ENCODE measurements around the gene TOX3.

TOX3 gene

DNA sequence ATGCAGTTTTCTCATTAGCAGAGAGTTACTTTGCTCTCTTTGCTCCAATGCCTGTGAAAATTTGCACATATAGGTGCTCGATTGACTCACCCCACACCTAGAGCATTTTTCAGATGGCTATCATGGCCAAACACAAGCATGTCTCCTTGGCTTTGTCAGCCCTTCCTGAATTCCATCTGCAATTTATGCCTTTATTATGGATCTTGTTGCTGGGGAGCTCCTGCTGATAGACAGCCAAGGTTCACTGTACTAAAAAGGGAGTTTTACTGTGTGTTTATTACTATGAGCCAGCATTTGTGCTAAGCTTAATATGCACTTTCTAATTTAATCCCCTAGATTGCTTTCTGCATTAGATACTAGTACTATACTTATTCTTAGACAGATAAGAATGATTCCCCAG lies 93.3 kb downstream of the TOX3 start:
- no peak for DNase-seq (ENCODE audit: low read depth in 2 of 2)
- TF ChIP-seq, protein P1, sequence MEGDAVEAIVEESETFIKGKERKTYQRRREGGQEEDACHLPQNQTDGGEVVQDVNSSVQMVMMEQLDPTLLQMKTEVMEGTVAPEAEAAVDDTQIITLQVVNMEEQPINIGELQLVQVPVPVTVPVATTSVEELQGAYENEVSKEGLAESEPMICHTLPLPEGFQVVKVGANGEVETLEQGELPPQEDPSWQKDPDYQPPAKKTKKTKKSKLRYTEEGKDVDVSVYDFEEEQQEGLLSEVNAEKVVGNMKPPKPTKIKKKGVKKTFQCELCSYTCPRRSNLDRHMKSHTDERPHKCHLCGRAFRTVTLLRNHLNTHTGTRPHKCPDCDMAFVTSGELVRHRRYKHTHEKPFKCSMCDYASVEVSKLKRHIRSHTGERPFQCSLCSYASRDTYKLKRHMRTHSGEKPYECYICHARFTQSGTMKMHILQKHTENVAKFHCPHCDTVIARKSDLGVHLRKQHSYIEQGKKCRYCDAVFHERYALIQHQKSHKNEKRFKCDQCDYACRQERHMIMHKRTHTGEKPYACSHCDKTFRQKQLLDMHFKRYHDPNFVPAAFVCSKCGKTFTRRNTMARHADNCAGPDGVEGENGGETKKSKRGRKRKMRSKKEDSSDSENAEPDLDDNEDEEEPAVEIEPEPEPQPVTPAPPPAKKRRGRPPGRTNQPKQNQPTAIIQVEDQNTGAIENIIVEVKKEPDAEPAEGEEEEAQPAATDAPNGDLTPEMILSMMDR (IDR thresholded peaks at IDR 0.05; ENCODE audit: low read depth, low read length) = no peak
- no peak overlapping the region for H3K4me3 ChIP-seq (replicated peaks in 1 of 2; ENCODE audit: low read depth in 2 of 2, low read length in 2 of 2)

DNA sequence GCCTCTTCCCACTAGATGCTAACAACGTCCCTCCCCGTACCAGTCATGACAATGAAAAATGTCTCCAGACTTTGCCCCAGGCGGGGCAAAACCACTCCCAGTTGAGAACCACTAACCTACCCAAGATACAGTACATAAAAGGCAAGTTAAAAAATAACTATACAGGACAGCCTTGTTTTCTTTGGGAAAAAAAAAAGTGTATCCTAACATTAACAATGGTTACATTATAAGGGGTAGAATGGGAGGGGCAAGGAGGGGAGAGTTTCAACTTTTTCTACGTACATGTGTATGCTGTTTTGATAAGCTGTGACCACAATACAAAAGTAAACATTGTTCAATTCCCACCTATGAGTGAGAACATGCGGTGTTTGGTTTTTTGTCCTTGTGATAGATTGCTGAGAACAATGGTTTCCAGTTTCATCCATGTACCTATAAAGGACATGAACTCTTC lies 94.9 kb downstream of the TOX3 start:
- TF ChIP-seq, protein P1 (IDR thresholded peaks at IDR 0.05; ENCODE audit: low read depth, low read length) = no peak
- no peak overlapping the region for H3K4me3 ChIP-seq (replicated peaks in 1 of 2; ENCODE audit: low read depth in 2 of 2, low read length in 2 of 2)
- no peak for DNase-seq (ENCODE audit: low read depth in 2 of 2)

DNA sequence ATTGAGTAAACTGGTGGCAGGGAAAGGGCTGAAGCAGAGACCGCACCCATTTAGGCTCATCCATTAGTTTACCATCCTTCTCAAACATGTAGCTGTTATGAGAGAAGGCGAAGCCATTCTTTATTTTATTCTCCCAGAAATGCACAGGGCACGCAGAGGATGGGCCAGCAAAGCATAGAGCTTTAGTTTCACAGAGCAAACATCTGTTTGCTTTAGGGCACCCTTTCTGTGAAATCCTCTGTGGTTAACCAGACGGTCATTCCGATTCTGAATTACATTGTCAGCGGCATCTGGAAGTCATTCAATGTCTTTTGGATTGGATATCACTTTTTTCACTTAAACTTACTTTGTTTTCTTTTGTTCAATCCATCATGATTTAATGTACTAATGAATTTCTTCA lies 96.0 kb downstream of the TOX3 start:
- no peak overlapping the region for H3K4me3 ChIP-seq (replicated peaks in 1 of 2; ENCODE audit: low read depth in 2 of 2, low read length in 2 of 2)
- DNase-seq (ENCODE audit: low read depth in 2 of 2) = no peak
- TF ChIP-seq, protein P1 (IDR thresholded peaks at IDR 0.05; ENCODE audit: low read depth, low read length) = no peak

DNA sequence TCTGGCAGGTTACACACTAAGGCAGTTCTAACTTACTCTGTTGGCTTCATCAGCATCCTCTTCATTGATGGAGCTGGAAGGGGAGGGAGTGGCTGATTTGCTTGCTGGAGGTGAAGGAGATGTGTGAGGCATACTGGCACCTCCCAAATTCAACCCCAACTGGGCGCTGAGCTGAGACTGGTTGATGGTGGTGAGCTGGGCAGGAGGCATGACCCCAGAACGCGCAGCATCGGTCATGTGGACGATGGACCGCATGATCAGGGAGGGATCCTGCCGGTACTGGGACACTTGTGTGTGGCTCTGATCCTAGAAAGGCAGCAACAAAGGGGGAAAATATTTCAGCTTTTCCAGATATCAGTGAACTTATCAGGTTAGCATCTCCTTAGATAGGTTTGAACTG lies 96.7 kb downstream of the TOX3 start:
- DNase-seq (ENCODE audit: low read depth in 2 of 2) = no peak
- TF ChIP-seq, protein P1 (IDR thresholded peaks at IDR 0.05; ENCODE audit: low read depth, low read length) = no peak
- no peak overlapping the region for H3K4me3 ChIP-seq (replicated peaks in 1 of 2; ENCODE audit: low read depth in 2 of 2, low read length in 2 of 2)

DNA sequence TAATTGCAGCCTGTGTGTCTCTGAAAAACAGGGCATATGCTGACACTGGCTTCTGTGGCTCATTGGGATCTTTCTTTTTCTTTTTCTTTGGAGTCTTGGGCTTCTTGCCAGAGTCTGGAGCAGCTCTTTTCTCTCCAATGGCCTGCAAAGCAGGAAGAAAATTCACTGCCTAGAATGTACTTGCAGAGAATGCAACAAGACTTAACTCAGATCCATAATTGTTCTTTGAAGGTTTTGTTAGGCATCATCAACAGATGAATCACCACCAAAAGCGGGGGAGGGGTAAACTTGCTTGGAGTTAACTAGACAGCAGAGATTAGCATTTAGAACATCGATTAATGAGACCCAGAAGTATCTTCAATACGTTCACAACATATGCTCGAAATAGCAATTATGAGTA lies 100.9 kb downstream of the TOX3 start:
- TF ChIP-seq, protein P1 (IDR thresholded peaks at IDR 0.05; ENCODE audit: low read depth, low read length) = no peak
- DNase-seq (ENCODE audit: low read depth in 2 of 2) = no peak
- no peak overlapping the region for H3K4me3 ChIP-seq (replicated peaks in 1 of 2; ENCODE audit: low read depth in 2 of 2, low read length in 2 of 2)

DNA sequence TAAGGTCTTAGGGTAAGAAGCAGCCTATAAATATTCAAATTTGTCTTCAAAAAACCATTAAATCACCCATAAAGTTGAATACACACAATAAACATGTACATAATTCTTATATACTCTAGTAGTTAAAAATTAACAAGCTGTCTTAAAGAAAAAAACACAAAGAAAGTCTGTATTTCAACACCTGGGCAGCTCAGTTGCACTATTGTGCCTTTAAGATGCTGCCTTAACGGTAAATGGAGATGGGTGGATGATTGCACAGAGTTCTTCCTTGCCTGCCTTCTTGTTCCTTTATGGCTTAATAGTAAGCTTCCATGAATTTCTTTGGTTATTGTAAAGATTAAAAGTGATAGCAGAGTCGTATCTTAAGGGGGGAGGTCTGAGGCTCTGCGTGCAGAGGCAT lies 105.1 kb downstream of the TOX3 start:
- TF ChIP-seq, protein P1 (IDR thresholded peaks at IDR 0.05; ENCODE audit: low read depth, low read length) = no peak
- no peak for DNase-seq (ENCODE audit: low read depth in 2 of 2)
- no peak overlapping the region for H3K4me3 ChIP-seq (replicated peaks in 1 of 2; ENCODE audit: low read depth in 2 of 2, low read length in 2 of 2)

DNA sequence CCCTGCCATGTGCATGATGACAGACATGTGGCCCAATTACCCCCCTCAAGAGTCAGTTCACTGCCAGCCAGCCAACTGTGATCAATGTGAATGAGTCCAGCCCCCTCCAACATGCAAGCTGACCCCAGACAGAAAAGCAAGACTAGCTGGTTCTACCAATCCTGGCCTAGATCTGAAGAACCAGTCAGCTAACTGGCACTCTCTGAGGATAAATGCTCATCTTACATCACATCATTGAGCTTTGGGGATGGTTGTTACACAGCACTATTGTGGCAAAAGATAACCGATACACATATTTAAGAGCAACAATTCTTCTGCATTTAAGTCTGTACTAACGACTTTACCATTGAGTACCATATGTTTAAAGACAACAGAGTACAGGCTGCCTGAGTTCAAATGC lies 106.7 kb downstream of the TOX3 start:
- TF ChIP-seq, protein P1 (IDR thresholded peaks at IDR 0.05; ENCODE audit: low read depth, low read length) = no peak
- H3K4me3 ChIP-seq (replicated peaks in 1 of 2; ENCODE audit: low read depth in 2 of 2, low read length in 2 of 2) = no peak overlapping the region
- no peak for DNase-seq (ENCODE audit: low read depth in 2 of 2)
